DND-41 (cell line): ENCODE measurements around the gene PTBP1.
A peak's percentile ranks its signal among the peaks of the same experiment; 100 is the strongest.

ENCODE experiments used
- ATAC-seq: fragments of 200-7000 bp; cut with Tn5 transposase; 3 replicates; pipeline ENCODE4 v1.9.1; 2021; ENCODE audit warnings: low read depth; ENCODE audit not compliant: insufficient read depth
- DNase-seq: peaks from one replicate; pipeline ENCODE4 v3.0.0-alpha.2; 2020
- H2AFZ ChIP-seq: 2 replicates; pipeline ENCODE4 v1.6.0; 2012; ENCODE audit warnings: low read depth, low read length
- H3K27ac ChIP-seq: 2 replicates; pipeline ENCODE4 v1.5.1; 2012; ENCODE audit warnings: low read length, inconsistent platforms
- H3K27me3 ChIP-seq: fragments of 200-600 bp; sonication (generic); 2 replicates; pipeline ENCODE4 v1.6.0; 2012; ENCODE audit warnings: low read length, mild to moderate bottlenecking, inconsistent platforms; ENCODE audit not compliant: insufficient read depth, poor library complexity
- H3K36me3 ChIP-seq: 2 replicates; pipeline ENCODE4 v1.5.1; 2012; ENCODE audit warnings: low read length, inconsistent platforms; ENCODE audit not compliant: insufficient read depth
- H3K4me1 ChIP-seq: 2 replicates; pipeline ENCODE4 v1.5.1; 2012; ENCODE audit warnings: mild to moderate bottlenecking, low read length; ENCODE audit not compliant: insufficient read depth
- H3K4me2 ChIP-seq: 2 replicates; pipeline ENCODE4 v1.6.0; 2012; ENCODE audit warnings: mild to moderate bottlenecking, moderate library complexity, low read length, inconsistent platforms; ENCODE audit not compliant: insufficient read depth
- H3K4me3 ChIP-seq, 2 experiments: fragments of 200-600 bp in 1 of 2; shearing (Covaris generic) in 1 of 2; 2 replicates each; pipeline ENCODE4 v1.5.1; 2012 to 2016; ENCODE audit warnings: inconsistent platforms in 2 of 2, low read length in 2 of 2, mild to moderate bottlenecking in 2 of 2, low read depth in 1 of 2, moderate library complexity in 1 of 2
- H3K79me2 ChIP-seq: 2 replicates; pipeline ENCODE4 v1.6.0; 2012; ENCODE audit warnings: low read length, inconsistent platforms; ENCODE audit not compliant: insufficient read depth
- H3K9ac ChIP-seq: 2 replicates; pipeline ENCODE4 v1.6.0; 2012; ENCODE audit warnings: low read depth, mild to moderate bottlenecking, inconsistent platforms, low read length, moderate library complexity
- H3K9me3 ChIP-seq: 2 replicates; pipeline ENCODE4 v1.5.1; 2012; ENCODE audit warnings: low read length, moderate library complexity, mild to moderate bottlenecking, inconsistent platforms; ENCODE audit not compliant: insufficient read depth, severe bottlenecking
- H4K20me1 ChIP-seq: 2 replicates; pipeline ENCODE4 v1.6.0; 2012; ENCODE audit warnings: low read length; ENCODE audit not compliant: insufficient read depth
- CTCF ChIP-seq: IDR thresholded peaks from 2 replicates; pipeline ENCODE4 v1.5.1; 2012; ENCODE audit warnings: borderline replicate concordance, low read length, moderate library complexity, mild to moderate bottlenecking; ENCODE audit not compliant: poor library complexity, severe bottlenecking; ENCODE audit errors: extremely low read depth
- EZH2 ChIP-seq: IDR thresholded peaks from 3 replicates; pipeline ENCODE4 v1.6.1; 2012; ENCODE audit warnings: borderline replicate concordance, low read depth, mild to moderate bottlenecking, moderate library complexity, low read length, inconsistent platforms; ENCODE audit not compliant: severe bottlenecking

Gene PTBP1

GRCh38 chr19:808423-808775 lies 11.1 kb downstream of the PTBP1 start:
- no peaks in the 10 kb centered on the region for H3K4me1 ChIP-seq
- H4K20me1 ChIP-seq, result peaks cover 86% of the 10 kb centered on the region

DNA sequence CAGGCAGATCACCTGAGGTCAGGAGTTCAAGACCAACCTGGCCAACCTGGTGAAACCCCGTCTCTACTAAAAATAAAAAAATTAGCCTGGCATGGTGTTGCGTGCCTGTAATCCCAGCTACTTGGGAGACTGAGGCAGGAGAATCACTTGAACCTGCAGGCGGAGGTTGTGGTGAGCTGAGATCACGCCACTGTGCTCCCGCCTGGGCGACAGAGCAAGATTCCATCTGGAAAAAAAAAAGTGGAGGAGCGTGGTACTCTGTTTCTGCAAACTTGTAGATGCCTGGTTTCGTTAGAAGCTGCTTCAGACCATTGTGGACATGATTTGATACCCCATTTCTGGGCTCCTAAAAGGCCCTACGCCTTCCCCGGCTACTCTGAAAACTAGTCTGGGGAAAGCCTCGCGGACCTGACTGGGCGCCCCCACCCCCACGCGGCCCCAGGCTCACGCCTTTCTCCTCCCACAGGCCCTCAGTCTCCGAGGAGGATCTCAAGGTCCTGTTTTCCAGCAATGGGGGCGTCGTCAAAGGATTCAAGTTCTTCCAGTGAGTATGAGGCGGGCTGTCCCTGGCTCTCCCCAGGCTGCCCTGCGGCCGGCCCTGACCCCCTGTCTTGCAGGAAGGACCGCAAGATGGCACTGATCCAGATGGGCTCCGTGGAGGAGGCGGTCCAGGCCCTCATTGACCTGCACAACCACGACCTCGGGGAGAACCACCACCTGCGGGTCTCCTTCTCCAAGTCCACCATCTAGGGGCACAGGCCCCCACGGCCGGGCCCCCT lies 13.0 kb downstream of the PTBP1 start:
- Histone ChIP-seq H3K36me3 (peaks cover 82% of the 10 kb centered on the region), H3K4me3 (no peak overlapping the region), H3K27me3 (no peaks in the 10 kb centered on the region), H3K9me3 (no peaks in the 10 kb centered on the region), H2AFZ (no peak overlapping the region), H3K4me2 (no peak overlapping the region), H4K20me1 (peaks cover 82% of the 10 kb centered on the region), H3K4me1 (no peaks in the 10 kb centered on the region), H3K27ac (no peak overlapping the region), H3K79me2 (peaks cover 46% of the 10 kb centered on the region), H3K9ac (no peak overlapping the region)
- no peak for TF ChIP-seq EZH2
- no peak for TF ChIP-seq CTCF
- no peak for ATAC-seq
- DNase-seq, result no peak

More at GRCh38 chr19:808423-808775, 11.1 kb downstream of the PTBP1 start:
- Histone ChIP-seq H3K9me3 (no peaks in the 10 kb centered on the region), H3K4me3 (no peak overlapping the region), H3K79me2 (peaks cover 64% of the 10 kb centered on the region), H3K36me3 (peaks cover 91% of the 10 kb centered on the region), H3K27me3 (no peaks in the 10 kb centered on the region), H3K4me2 (no peak overlapping the region), H3K9ac (no peak overlapping the region), H3K27ac (no peak overlapping the region), H2AFZ (no peak overlapping the region)
- TF ChIP-seq CTCF (no peak), EZH2 (no peak)
- ATAC-seq, result no peak
- no peak for DNase-seq

GRCh38 chr19:810883-811489 lies 13.7 kb downstream of the PTBP1 start:
- no peak overlapping the region for H3K9ac ChIP-seq
- no peak overlapping the region for H3K27ac ChIP-seq
- peaks cover 75% of the 10 kb centered on the region for H4K20me1 ChIP-seq
- no peaks in the 10 kb centered on the region for H3K4me1 ChIP-seq
- no peak overlapping the region for H2AFZ ChIP-seq
- H3K36me3 ChIP-seq, result peaks cover 75% of the 10 kb centered on the region
- H3K4me3 ChIP-seq, result no peak overlapping the region
- H3K9me3 ChIP-seq, result no peaks in the 10 kb centered on the region
- no peaks in the 10 kb centered on the region for H3K27me3 ChIP-seq
- ATAC-seq (no peak), DNase-seq (peak; percentile 13)
- H3K79me2 ChIP-seq, result peaks cover 39% of the 10 kb centered on the region
- no peak overlapping the region for H3K4me2 ChIP-seq
- TF ChIP-seq CTCF (no peak), EZH2 (no peak)
